ENCODE results near the gene GALNT16.

The GALNT16 gene

DNA sequence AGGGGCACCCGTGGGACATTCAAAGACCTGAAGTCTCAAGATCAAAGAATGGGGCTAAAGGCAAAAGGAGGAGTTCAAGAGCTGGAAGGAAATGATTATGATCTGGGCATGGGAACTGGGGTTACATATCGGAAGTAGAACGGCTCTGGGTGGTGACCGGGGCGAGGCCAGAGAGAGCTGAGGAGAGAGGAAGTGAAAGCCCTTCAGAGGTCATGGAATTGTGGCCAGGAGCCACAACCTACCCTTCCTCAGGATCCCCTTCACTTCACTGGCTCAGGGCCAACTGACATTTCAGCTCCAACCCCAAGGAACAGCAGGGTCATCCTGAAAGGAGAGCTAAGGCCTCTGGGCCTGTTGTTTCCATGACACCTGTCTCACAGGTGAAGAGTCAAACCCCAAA, 57.8 kb downstream of the GALNT16 start:
- no peak for DNase-seq (ENCODE audit: low read depth)

DNA sequence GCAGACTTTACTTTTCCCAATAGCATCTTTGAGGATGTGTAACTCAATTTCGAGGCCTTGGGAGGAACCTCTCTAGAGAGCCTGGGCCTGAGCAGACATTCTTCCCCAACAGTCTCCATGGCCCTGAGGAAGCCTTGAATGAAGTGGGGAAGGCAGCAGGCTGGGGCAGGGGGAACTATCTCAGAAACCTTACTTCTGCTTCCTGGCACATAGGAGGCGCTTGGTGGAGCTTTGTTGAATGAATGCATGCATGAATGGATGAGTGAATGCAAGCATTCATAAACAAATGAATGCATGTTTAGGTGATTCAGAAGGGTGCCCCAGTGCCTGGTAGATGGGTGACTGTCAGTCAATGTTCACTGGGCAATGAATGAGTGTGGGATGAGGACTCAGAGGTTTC, 58.3 kb downstream of the GALNT16 start:
- DNase-seq (ENCODE audit: low read depth), result no peak

DNA sequence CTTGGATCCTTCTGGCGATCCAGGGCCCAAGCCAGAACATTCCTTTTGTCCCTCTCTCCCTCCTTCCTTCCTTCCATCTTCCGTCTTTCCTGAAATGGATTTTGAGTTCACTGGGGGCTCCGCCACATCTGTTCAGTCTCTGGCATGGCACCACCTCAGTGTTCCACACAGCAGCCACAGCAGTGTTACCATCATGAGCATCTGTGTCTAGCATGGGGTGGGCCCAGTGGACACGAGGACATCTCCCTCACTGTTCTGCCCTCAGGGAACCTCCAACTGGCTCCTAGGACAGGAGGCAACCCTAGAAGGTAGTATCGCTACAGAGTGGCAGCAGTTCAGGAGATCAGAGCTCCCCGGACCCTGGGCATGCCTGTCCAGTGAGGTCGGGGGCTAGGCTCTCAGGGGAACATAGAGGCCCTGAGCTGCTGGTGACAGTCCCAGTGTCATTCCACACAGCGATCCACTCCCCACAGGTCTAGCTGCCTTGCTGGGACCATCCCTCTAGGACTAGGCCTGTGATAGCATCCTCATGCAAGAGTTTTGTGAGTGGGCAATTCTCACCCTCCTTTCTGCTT, 59.0 kb downstream of the GALNT16 start:
- DNase-seq (ENCODE audit: low read depth), result no peak

DNA sequence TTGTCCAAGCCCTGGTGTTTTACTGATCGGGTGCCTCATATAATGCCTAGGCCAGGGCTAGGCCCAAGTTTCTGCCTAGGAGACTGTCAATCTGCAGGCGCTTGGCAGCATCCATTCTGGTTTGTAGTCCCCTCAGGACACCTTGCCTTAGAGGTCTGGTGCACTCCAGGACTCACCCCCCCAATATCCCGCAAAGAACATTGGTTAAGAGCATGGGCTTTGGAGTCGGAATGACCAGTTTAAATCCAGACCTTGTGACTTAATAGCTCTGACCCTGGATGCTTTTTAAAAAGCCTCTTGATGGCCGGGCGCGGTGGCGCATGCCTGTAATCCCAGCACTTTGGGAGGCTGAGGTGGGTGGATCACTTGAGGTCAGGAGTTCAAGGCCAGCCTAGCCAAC, 60.0 kb downstream of the GALNT16 start:
- DNase-seq (ENCODE audit: low read depth), result no peak

DNA sequence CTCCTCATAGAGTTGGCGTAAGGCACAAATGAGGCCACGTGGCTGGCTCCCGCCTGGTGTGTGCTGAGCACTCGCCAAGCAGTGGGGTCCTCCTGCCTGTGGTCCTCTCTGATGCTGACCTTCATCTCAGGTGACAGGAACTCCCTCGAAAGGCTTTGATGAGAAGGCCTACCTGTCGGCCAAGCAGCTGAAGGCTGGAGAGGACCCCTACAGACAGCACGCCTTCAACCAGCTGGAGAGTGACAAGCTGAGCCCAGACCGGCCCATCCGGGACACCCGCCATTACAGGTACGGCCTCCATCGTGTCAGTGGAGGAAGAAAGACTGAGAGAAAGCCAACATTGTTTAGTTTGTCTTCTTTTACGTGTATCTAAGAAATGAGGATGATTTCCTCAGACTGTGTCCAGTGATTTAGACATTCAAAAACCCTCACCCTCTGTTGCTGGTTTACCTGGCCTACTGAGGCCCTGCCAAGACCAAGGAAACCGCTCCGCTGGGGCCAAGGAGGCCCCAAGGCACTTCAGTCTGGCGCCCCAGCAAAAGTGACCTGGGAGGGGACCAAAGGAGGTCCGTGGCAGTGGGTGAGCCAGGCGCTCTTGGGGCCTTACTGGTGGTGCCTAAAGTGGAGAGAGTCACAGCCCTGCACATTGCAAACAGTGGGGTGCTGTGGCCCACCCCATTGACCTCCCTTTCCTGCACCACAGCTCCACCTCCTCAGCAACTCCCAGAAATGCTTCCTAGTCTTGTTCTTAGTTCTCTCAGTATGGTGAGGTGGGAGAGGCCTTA, 60.8 kb downstream of the GALNT16 start:
- no peak for DNase-seq (ENCODE audit: low read depth)

DNA sequence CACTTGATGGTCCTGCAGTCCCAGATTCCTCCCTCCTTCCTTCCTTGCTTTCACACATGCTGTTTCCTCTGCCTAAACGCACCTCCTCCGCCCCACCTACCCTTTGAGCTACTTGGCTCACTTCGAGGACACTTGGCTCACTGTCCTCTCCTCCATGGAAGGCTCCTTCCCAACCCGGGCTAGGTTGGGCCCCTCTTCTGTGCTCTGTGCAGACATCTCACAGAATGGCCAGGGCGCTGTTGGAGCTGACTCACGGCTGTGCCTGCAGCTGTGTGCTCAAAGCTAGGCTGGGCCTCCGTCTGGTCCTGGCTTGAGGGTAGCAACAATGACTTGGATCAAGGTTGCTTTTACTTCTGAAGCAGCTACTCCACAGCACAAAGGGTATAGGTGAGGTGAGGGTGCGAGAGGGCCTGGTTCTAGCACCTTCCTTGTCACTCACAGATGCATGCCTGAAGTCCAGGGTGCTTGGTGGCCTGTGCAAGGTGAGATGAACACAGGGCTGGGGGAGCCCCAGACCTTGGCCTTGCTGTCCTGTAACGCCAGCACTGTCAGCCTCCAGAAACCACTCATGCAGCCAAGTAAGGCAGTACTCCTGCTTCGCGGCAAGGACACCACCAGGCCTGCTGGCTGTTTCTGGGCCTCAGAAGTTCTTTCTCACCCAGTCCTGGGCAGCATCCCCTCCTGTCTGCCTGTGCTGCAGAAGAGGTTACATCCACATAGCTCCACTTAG, 61.8 kb downstream of the GALNT16 start:
- DNase-seq (ENCODE audit: low read depth), result no peak

DNA sequence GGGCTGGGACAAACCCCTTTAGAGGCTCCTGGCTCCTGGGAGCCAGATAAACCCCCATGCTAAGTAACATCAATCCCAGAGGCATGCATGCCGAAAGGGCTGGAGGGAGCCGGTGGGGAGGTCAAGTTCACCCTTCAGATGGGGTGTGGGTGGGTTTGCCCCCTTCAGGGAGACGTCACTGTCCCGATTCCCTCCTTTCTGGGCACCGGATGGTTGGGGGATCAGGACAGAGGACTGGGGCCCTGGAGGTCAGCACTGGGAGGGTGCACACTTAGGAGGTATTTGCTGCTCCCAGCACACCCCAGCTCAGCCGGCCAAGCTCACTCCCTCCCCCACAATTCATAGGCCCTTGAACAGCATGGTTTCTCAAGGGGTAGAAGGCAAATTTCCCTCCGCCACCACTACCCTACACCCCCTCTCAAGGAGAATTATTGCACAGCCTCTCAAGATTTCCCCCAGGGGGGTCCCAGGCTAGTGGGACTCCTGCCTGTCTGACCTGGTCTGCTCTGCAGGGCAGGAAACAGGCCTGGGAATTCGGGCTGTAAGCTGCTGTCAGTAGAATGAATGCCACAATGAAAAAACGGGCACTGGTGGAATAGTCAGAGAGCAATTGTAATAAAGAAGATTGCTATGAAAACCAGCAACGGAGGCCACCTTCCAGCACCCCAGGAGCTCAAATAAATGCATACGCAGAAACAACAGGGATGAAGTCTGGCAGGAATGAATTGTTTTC, 63.5 kb downstream of the GALNT16 start:
- DNase-seq (ENCODE audit: low read depth), result no peak

DNA sequence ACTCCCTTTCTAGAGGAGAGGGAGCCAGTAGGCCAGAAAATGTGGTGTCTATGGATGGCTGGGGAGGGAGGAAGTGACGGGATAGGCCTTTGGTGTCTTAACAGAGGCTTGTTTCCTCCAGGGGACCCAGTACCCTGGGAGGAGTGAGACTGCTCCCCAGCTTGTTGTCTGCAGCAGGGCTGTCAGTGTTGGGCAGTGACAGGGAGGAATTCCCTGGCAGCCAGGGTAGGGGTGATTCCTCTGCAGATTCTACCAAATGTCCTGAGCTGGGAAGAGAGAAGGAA, 64.0 kb downstream of the GALNT16 start:
- no peak for DNase-seq (ENCODE audit: low read depth)

DNA sequence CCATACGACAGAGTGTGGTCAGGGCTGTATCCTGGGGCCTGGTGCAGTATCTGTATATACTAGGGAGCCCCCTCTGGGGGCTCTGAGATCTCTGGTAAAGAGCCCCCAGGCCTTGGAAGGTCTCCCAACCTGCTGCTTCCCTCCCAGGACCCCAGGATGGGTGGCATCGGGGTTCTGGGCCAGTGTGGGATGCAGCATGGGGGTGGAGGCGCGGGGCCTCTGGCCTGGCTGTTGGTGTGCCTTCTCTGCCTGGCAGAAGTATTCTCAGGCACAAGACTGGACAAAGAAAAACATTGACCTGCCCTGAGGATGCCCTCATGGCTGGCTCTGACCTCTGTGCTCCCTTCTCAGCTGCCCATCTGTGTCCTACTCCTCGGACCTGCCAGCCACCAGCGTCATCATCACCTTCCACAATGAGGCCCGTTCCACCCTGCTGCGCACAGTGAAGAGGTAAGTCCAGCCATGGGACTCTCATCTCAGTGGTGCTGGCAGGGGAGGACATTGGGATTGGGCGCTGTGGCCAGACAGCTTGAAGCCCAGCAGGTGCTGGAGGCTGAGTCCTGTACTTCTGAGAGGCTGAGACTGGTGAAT, 64.5 kb downstream of the GALNT16 start:
- DNase-seq (ENCODE audit: low read depth), result no peak

DNA sequence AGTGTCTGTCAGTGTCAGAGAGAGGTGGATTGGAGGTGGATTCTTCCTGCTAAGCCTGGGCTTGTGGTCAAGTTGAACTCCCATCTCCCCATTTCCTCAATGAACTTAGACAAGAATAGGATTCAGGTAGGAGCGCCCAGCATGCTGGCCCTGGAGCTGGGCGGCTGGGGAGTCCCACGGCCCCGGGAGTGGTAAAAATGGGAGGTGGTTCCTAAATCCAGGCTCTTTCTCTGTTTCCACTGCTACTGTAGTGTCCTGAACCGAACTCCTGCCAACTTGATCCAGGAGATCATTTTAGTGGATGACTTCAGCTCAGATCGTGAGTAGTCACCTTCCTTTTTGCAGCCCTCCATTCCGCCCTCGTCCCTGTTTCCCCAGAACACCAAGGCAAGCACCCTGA, 65.1 kb downstream of the GALNT16 start:
- no peak for DNase-seq (ENCODE audit: low read depth)

DNA sequence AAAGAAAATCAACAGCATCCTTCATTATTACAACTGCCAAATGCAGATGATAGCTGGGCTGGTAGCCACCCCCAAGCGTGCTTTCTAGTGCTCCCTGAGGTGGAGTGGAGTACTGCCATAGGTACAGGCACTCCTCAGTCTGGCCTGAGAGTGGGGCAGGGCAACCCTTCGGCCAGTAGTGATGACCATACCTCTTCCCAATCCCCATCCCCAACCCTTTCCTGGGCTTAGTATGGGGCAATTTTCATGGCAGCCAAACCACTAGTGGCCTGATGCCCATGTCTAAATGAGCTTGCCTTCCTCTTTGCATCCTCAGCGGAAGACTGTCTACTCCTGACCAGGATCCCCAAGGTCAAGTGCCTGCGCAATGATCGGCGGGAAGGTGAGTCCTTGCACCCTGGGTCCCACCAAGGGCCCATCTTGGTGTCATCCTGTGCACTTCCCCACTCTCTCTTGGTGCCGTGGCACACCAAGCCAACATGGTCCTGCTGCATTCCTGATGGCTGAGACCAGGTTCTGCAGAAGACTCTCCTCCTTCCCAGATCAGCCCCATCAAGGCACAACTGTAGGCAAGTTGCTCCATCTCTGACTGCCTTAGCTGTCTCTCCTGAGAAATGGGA, 65.8 kb downstream of the GALNT16 start:
- no peak for DNase-seq (ENCODE audit: low read depth)

DNA sequence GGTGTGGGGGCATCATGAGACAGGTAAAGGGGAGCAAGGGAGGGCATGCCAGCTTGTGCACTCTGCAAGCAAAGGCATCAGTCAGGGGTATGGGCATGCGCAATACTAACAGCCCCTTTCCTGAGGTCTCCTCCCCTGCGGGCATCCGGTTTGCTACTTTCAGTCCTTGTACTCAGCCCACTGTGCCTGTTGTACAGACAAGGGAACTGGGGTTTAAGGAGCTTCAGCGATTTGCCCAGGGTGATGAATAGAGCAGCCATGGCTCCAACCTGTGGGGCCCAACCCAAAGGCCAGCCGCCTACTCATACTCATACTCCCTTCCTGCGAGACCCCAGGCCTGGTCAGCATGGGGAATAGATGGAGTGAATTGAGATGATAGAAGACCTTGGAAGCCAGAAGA, 66.7 kb downstream of the GALNT16 start:
- DNase-seq (ENCODE audit: low read depth), result no peak

DNA sequence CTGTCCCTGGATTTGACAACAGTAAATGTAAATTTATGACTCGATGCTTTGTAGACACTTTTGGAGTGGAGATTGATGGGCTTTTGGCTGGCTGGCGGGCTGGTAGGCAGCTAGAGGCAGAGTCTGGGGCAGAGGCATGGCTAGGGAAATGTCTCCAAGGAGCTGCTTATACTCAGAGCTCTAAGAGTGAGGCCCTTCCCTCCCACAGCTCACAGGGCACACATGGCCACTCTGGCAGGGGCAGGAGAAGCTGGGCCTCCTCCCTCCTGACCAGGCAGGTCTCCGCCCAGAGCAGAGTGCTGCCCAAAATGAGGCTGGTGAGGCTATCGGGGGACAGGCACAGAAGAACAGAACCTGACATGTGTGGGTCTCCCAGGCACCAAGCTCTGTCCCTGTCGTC, 67.5 kb downstream of the GALNT16 start:
- no peak for DNase-seq (ENCODE audit: low read depth)

DNA sequence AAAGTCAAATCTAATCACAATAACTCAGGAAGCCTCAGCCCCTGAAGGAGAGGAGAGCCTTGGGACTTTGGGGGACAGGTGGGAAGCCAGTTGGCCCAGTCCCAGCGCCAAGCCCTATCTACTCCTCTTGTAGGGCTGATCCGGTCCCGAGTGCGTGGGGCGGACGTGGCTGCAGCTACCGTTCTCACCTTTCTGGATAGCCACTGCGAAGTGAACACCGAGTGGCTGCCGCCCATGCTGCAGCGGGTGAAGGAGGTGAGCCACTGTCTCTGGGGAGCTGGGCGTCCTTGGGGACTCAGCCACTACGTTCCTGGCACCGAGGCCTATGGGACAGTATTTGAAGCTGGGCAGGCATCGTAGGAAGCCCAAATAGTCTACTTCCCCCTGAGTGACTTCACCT, 68.4 kb downstream of the GALNT16 start:
- no peak for DNase-seq (ENCODE audit: low read depth)

DNA sequence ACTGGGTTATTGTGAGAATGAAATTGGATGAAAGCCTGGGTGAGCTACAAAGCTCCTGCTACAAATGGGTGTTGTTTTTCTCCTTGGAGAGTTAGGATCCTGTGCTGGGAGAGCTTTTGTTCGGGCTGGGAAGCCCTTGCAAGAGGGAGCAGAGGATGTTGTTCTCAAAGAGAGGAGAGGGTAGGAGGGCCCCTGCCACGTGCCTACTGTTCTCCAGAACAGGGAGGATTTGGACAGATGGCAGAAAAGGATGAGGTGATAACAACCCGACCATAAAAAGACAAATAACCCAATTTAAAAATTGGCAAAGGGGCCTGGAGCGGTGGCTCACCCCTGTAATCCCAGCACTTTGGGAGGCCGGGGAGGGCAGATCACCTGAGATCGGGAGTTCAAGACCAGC, 68.8 kb downstream of the GALNT16 start:
- DNase-seq (ENCODE audit: low read depth), result no peak

DNA sequence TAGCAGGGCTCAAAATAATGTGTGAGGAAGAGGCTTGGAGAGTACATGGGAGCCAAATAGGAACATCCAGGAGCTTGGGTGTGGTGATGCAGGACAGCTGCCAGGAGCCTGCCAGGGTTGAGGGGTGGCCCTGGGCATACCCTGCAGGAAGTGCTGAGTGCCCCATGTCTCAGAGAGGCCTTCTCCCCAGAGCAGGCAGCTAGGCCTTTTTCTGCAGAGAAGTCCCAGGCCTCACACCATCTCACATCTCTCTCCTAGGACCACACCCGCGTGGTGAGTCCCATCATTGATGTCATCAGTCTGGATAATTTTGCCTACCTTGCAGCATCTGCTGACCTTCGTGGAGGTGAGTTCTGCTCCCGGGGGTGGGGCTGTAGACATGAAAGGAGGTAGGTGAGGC, 71.2 kb downstream of the GALNT16 start:
- no peak for DNase-seq (ENCODE audit: low read depth)

DNA sequence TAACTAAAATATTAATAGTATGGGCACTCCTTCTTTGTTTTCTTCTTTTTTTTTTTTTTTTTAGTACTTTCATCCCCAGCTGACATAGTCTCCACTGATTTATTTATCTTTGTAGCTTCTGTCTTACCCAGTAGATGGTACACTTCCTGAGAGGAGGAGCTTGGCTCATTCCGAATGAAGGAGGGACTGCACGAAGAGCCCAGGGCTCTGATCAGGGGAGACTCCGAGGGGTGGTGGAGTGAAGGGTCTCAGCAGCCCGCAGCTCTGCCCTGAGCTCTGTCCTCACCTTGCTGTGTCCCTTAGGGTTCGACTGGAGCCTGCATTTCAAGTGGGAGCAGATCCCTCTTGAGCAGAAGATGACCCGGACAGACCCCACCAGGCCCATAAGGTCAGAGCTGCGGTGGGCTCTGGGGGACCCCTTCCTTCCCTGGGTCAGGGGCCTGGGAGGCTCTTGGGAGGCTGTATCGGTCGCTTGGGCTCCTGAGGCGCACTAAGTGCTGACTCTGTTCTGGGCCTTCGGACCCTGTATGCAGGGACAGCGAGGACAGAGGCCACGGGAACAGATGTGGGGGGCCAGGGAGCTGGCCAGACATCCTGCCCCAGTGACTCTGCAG, 72.9 kb downstream of the GALNT16 start:
- DNase-seq (ENCODE audit: low read depth), result no peak

DNA sequence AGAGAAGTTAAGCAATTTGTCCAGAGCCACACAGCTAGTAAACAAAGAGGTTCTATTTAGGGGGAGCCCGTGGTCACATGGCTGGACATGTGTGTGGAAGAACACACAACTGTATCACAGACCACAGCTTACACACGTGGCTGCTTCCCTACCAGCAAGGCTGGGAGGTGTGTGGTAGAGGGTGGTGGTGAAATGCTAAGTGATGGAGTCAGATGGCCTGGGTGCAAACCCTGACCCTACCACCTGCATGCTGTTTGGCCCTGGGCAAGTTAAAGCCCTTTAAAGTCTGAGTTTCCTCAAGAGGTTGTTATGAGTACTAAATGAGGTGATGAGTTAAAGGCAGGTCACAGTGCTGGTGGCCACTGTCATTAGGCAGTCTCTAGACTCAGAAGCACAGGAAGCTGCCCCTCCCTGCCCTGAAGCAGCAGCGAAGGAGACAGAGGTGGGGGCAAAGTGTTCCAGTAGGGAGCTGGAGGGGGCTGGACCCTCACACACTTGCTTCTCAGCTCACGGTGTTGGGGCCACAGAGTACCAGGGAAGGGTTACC, 73.9 kb downstream of the GALNT16 start:
- DNase-seq (ENCODE audit: low read depth), result no peak

DNA sequence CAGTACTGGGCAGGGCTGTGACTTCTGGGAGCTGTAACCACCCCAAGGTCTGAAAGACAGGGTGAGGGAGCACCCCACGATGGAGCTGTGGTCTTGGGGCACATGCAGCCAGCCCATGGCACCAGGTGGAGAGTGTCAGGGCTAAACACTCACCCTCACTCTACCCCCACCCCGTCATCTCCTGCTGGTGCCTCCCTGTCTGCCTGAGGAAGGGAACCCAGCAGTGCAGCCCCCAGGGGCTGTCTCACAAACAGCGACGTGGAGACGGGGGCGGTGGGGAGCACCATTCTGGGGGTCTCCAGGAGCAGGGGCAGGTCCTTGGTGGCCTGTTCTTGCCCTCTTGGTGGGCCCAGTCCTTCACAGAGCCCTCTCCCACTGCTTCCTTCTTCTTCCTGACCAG, 74.6 kb downstream of the GALNT16 start:
- DNase-seq (ENCODE audit: low read depth), result no peak

DNA sequence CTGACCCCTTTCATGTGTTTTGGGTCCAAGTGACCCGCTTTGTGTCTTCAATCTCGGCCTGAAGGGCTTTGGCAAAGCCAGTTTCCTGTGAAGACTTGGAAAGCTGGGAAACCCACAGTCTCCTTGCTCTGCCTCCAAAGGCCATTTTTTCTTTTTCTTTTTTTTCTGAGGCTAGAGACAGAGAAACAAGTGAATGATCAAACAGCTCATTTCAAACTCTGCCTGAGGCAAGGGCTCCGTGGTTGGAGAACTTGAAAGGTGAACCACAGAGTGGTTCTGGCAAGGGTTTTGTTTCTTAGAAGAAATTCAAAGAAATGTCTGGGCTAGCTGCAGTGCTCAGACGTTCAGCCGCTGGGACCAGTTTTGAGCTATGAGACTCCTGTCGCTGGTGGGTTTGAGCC, 75.4 kb downstream of the GALNT16 start:
- DNase-seq (ENCODE audit: low read depth), result peak; percentile 24

DNA sequence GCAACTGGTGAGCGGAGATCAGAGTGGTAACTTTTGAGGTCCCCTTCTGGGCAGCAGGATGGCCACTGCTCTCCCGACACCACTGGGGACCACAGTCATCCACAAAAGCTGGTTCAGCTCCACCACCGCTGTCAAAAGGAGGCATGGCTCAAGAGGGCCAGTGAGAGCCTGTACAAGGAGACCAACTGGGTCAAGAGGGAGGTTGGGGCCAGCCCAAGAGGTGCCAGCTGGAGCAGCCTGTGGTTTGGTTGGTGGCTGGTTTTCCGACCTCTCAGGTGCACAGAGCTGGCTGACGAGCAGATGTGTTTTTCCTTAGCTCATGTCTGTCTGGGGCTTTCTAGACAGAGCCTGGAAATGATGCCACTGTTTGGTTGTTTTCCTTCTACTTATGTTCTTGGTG, 78.0 kb downstream of the GALNT16 start:
- no peak for DNase-seq (ENCODE audit: low read depth)

Data from iris pigment epithelial cell (primary cell).